ENCODE results near the gene LMCD1. TPM values are rescaled to one million over a fixed set of nuclear protein-coding genes. Genes with fewer than 3 reads are reported as not detected.

LMCD1 gene
- polyA plus RNA-seq, 2 donors, result 17.2 to 21.2 TPM

DNA sequence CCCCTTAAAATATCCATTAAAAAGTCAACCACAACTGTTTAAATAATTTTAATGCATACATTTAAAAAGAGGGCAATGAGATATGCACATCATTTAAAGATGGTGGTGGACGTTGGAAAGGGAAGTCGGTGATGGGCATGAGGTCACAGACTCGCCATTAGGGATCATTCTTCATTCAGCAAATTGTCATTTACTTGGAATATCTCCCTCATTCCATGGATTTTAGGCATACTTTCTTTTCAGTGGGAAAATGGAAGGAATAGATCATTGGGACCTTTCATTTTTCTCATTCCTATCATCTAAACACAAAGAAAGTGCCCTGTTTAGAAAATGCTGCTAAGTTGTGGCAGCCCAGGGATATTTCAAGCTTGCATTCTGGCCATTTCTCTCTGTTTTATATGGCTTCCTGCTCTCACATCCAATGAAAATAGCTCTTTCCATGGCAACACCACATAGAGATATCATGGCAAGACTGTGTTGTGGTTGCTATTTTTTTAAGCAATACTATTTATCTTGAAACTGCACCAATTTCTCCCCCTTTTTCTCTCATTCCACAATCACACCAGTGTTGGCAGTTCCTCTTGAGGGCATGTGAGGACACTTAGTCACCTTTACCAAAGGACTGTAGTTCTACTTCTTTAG lies 40.7 kb upstream of the LMCD1 start:
- Histone ChIP-seq H3K4me1 (ENCODE audit: control insufficient read depth in 2 of 2, insufficient read depth in 2 of 2, low read length in 1 of 2) (no peaks in the 10 kb centered on the region), H3K9me3 (ENCODE audit: control insufficient read depth in 2 of 2, insufficient read depth in 1 of 2, low read depth in 1 of 2, low read length in 1 of 2) (no peaks in the 10 kb centered on the region), H3K4me3 (ENCODE audit: low read depth in 1 of 2, low read length in 2 of 2) (no peak overlapping the region), H3K27me3 (ENCODE audit: control insufficient read depth in 1 of 2, insufficient read depth in 2 of 2, low read length in 2 of 2) (no peaks in the 10 kb centered on the region), H3K36me3 (ENCODE audit: control insufficient read depth in 2 of 2, insufficient read depth in 2 of 2, low read length in 1 of 2) (no peaks in the 10 kb centered on the region), H3K27ac (ENCODE audit: low read depth in 2 of 2, low read length in 1 of 2) (no peak overlapping the region)
- 75 to 80% methylated on average over 3 of the region's 3 CpGs for WGBS, 2 donors

DNA sequence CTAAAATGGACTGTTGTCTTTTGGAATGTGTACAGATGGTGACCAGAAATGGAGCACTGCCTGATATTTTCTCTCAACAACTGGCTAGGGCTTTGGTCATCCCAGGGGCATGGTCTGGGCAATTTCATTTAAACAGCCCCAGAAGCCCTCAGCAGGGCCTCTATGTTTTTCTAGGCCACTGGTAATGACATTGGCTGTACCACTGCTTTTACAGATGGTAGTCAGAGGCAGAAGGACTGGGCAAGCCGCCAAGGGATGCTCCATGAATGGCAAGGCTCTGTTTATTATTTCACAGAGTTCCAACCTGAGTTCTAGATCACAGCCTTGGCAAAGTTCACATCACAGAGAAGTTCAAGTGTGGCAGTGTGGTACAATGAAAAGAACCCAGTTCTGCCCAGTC lies 37.0 kb upstream of the LMCD1 start:
- WGBS, 2 donors, result 82 to 92% methylated on average over 1 of the region's 1 CpG

DNA sequence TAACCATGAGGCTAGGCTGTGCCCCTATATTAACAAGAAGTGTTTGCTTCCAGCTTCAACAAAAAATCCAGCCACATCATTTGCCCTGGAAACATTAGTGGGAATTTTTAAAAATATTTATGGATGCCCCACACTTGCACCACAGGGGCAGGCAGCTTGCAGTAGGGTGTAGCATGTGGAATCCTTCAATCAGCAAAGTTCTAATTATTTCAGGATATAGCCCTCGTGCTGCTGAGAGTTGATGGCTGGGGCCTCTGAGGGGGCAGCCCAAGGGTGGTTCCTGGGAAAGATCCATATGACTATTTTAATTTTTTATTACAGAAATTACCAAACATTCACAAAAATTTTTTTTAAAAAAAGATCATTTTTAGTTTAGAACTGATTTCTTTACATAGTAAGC lies 35.1 kb upstream of the LMCD1 start:
- H3K4me1 ChIP-seq (ENCODE audit: control insufficient read depth in 2 of 2, insufficient read depth in 2 of 2, low read length in 1 of 2), result no peaks in the 10 kb centered on the region

More for the DNA sequence above, 37.0 kb upstream of the LMCD1 start:
- Histone ChIP-seq H3K4me1 (ENCODE audit: control insufficient read depth in 2 of 2, insufficient read depth in 2 of 2, low read length in 1 of 2) (no peaks in the 10 kb centered on the region), H3K4me3 (ENCODE audit: low read depth in 1 of 2, low read length in 2 of 2) (no peak overlapping the region), H3K27ac (ENCODE audit: low read depth in 2 of 2, low read length in 1 of 2) (no peak overlapping the region), H3K9me3 (ENCODE audit: control insufficient read depth in 2 of 2, insufficient read depth in 1 of 2, low read depth in 1 of 2, low read length in 1 of 2) (no peaks in the 10 kb centered on the region), H3K36me3 (ENCODE audit: control insufficient read depth in 2 of 2, insufficient read depth in 2 of 2, low read length in 1 of 2) (no peaks in the 10 kb centered on the region), H3K27me3 (ENCODE audit: control insufficient read depth in 1 of 2, insufficient read depth in 2 of 2, low read length in 2 of 2) (no peaks in the 10 kb centered on the region)

DNA sequence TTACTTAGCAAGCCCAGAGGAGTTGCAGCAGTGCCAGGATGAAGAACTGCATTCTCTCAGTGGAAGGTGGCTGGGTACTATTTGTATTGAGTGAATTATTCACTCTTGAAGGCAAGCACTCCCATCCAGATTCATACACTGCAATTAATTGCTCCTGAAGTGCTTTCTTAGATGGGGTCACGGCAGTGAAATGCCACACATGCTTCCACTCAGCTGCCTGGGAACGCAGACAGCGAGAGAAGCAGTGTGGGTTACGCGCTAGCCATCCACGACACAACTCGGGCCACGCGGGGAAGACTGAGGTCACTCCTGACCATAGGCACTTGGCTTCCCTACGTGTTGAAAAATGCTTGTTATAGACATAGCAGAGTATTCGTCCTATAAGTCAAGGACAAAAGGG lies 30.8 kb upstream of the LMCD1 start:
- Histone ChIP-seq H3K9me3 (ENCODE audit: control insufficient read depth in 2 of 2, insufficient read depth in 1 of 2, low read depth in 1 of 2, low read length in 1 of 2) (no peaks in the 10 kb centered on the region), H3K27me3 (ENCODE audit: control insufficient read depth in 1 of 2, insufficient read depth in 2 of 2, low read length in 2 of 2) (no peaks in the 10 kb centered on the region), H3K36me3 (ENCODE audit: control insufficient read depth in 2 of 2, insufficient read depth in 2 of 2, low read length in 1 of 2) (no peaks in the 10 kb centered on the region), H3K4me3 (ENCODE audit: low read depth in 1 of 2, low read length in 2 of 2) (no peak overlapping the region), H3K4me1 (ENCODE audit: control insufficient read depth in 2 of 2, insufficient read depth in 2 of 2, low read length in 1 of 2) (no peaks in the 10 kb centered on the region), H3K27ac (ENCODE audit: low read depth in 2 of 2, low read length in 1 of 2) (no peak overlapping the region)
- 78 to 83% methylated on average over 11 of the region's 11 CpGs for WGBS, 2 donors

More for the DNA sequence above, 35.1 kb upstream of the LMCD1 start:
- H3K36me3 ChIP-seq (ENCODE audit: control insufficient read depth in 2 of 2, insufficient read depth in 2 of 2, low read length in 1 of 2), result no peaks in the 10 kb centered on the region
- no peak overlapping the region for H3K4me3 ChIP-seq (ENCODE audit: low read depth in 1 of 2, low read length in 2 of 2)
- H3K9me3 ChIP-seq (ENCODE audit: control insufficient read depth in 2 of 2, insufficient read depth in 1 of 2, low read depth in 1 of 2, low read length in 1 of 2), result no peaks in the 10 kb centered on the region
- H3K27me3 ChIP-seq (ENCODE audit: control insufficient read depth in 1 of 2, insufficient read depth in 2 of 2, low read length in 2 of 2), result no peaks in the 10 kb centered on the region
- H3K27ac ChIP-seq (ENCODE audit: low read depth in 2 of 2, low read length in 1 of 2), result no peak overlapping the region
- WGBS, 2 donors, result 65 to 77% methylated on average over 1 of the region's 1 CpG

DNA sequence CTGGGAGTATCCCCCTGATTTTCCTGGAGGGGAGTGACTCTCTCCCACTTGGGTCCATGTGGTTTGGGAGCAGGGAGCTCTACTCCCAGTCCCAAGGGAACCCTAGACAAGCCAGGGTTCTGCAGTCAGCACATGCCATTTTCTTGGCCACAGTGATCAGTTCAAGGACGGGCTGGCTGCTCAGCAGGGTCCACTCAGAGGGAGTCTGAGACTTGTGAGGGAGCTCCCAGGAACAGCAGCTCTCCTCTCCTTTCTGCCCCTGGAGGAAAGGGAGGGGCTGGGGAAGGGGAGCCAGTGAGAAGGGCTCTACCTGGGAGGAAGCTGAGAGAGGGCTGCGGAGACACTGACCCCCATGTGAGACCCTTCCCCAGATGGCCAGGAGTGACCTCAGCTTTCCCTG lies 29.1 kb upstream of the LMCD1 start:
- Histone ChIP-seq H3K36me3 (ENCODE audit: control insufficient read depth in 2 of 2, insufficient read depth in 2 of 2, low read length in 1 of 2) (no peaks in the 10 kb centered on the region), H3K4me1 (ENCODE audit: control insufficient read depth in 2 of 2, insufficient read depth in 2 of 2, low read length in 1 of 2) (no peaks in the 10 kb centered on the region), H3K27me3 (ENCODE audit: control insufficient read depth in 1 of 2, insufficient read depth in 2 of 2, low read length in 2 of 2) (no peaks in the 10 kb centered on the region), H3K9me3 (ENCODE audit: control insufficient read depth in 2 of 2, insufficient read depth in 1 of 2, low read depth in 1 of 2, low read length in 1 of 2) (no peaks in the 10 kb centered on the region), H3K27ac (ENCODE audit: low read depth in 2 of 2, low read length in 1 of 2) (no peak overlapping the region), H3K4me3 (ENCODE audit: low read depth in 1 of 2, low read length in 2 of 2) (no peak overlapping the region)
- WGBS, 2 donors, result 83 to 90% methylated on average over 2 of the region's 2 CpGs

DNA sequence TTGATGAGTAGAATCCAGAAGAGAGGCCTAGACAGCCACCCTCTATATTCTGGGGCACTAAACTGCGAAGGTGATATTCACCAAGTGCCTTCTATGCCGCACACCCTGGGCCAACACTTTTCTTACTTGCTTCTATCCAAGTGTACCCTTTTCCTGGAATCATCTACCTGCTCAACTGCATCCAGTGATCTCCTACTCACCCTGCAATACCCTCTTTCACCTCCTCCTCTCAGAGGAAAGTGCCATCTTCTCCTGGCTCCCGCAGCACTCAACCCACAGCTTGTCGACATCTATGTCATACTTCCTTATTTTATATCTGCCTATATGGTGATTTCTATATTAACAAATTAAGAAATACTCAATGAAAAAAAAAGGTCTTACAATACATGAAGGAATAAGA lies 28.6 kb upstream of the LMCD1 start:
- Histone ChIP-seq H3K27ac (ENCODE audit: low read depth in 2 of 2, low read length in 1 of 2) (no peak overlapping the region), H3K27me3 (ENCODE audit: control insufficient read depth in 1 of 2, insufficient read depth in 2 of 2, low read length in 2 of 2) (no peaks in the 10 kb centered on the region), H3K36me3 (ENCODE audit: control insufficient read depth in 2 of 2, insufficient read depth in 2 of 2, low read length in 1 of 2) (no peaks in the 10 kb centered on the region), H3K4me3 (ENCODE audit: low read depth in 1 of 2, low read length in 2 of 2) (no peak overlapping the region), H3K4me1 (ENCODE audit: control insufficient read depth in 2 of 2, insufficient read depth in 2 of 2, low read length in 1 of 2) (no peaks in the 10 kb centered on the region), H3K9me3 (ENCODE audit: control insufficient read depth in 2 of 2, insufficient read depth in 1 of 2, low read depth in 1 of 2, low read length in 1 of 2) (no peaks in the 10 kb centered on the region)
- 93 to 95% methylated on average over 4 of the region's 4 CpGs for WGBS, 2 donors

DNA sequence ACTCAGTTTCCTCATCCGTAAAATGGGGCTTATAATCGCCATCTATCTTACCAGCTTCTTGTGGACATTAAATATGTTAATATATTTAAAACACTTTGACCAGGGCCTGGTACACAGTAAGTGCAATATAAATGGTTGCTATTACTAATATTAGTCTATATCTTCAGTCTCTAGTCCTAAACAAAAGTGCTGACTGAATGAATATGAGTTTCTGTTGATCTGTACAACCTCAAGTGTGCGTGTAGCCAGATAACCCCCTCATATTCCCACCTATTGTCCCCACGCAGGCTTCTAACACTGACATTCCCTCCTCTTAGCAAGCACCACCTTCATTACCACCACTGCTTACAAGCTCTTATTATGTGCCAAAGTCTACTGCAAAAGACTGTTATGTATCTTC lies 27.6 kb upstream of the LMCD1 start:
- H3K27me3 ChIP-seq (ENCODE audit: control insufficient read depth in 1 of 2, insufficient read depth in 2 of 2, low read length in 2 of 2), result no peaks in the 10 kb centered on the region
- H3K36me3 ChIP-seq (ENCODE audit: control insufficient read depth in 2 of 2, insufficient read depth in 2 of 2, low read length in 1 of 2), result no peaks in the 10 kb centered on the region
- no peaks in the 10 kb centered on the region for H3K9me3 ChIP-seq (ENCODE audit: control insufficient read depth in 2 of 2, insufficient read depth in 1 of 2, low read depth in 1 of 2, low read length in 1 of 2)
- no peak overlapping the region for H3K27ac ChIP-seq (ENCODE audit: low read depth in 2 of 2, low read length in 1 of 2)
- WGBS, 2 donors, result 58 to 83% methylated on average over 4 of the region's 4 CpGs
- no peaks in the 10 kb centered on the region for H3K4me1 ChIP-seq (ENCODE audit: control insufficient read depth in 2 of 2, insufficient read depth in 2 of 2, low read length in 1 of 2)
- H3K4me3 ChIP-seq (ENCODE audit: low read depth in 1 of 2, low read length in 2 of 2), result no peak overlapping the region

DNA sequence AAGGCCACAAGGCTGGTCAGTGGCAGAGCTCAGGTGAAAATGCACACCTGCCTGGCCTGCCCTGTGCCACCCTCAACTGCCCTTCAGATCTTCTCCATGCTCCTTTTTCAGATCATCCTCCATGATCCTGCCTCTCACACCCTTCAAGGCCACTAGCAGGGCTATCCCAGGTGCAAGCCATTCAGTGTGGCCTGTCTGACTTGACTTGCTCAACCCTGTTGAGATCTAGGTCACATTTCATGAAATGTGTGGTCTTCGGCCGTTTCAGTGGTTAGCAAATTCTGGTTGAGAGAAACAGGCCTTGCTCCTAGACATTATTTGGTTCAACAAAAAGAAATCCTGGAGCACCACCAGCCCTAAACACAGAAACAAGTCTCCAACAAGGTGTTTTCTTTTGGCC lies 26.6 kb upstream of the LMCD1 start:
- no peak overlapping the region for H3K27ac ChIP-seq (ENCODE audit: low read depth in 2 of 2, low read length in 1 of 2)
- no peaks in the 10 kb centered on the region for H3K4me1 ChIP-seq (ENCODE audit: control insufficient read depth in 2 of 2, insufficient read depth in 2 of 2, low read length in 1 of 2)
- WGBS, 2 donors, result 95 to 98% methylated on average over 2 of the region's 2 CpGs
- H3K27me3 ChIP-seq (ENCODE audit: control insufficient read depth in 1 of 2, insufficient read depth in 2 of 2, low read length in 2 of 2), result no peaks in the 10 kb centered on the region
- H3K36me3 ChIP-seq (ENCODE audit: control insufficient read depth in 2 of 2, insufficient read depth in 2 of 2, low read length in 1 of 2), result no peaks in the 10 kb centered on the region
- H3K9me3 ChIP-seq (ENCODE audit: control insufficient read depth in 2 of 2, insufficient read depth in 1 of 2, low read depth in 1 of 2, low read length in 1 of 2), result no peaks in the 10 kb centered on the region
- no peak overlapping the region for H3K4me3 ChIP-seq (ENCODE audit: low read depth in 1 of 2, low read length in 2 of 2)

DNA sequence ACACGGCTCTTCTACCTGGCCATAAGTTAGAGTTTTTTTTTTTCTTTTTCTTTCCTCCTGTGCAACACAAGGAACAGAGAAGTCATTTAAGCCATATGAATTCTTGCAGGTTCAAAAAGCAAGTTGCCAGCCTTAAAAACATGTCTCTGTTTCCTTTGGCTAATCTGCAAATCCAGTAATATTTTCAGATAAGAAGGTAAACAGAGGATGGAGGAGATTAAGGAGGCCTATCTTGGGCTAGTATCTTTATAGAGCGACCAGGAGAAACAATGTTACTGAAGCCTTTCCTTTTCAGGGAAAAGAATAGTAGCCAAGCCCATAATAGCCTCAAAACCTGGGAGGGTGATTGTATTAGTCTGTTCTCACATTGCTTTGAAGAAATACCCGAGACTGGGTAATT lies 20.9 kb upstream of the LMCD1 start:
- Histone ChIP-seq H3K27ac (ENCODE audit: low read depth in 2 of 2, low read length in 1 of 2) (no peak overlapping the region), H3K4me3 (ENCODE audit: low read depth in 1 of 2, low read length in 2 of 2) (no peak overlapping the region), H3K9me3 (ENCODE audit: control insufficient read depth in 2 of 2, insufficient read depth in 1 of 2, low read depth in 1 of 2, low read length in 1 of 2) (no peaks in the 10 kb centered on the region), H3K36me3 (ENCODE audit: control insufficient read depth in 2 of 2, insufficient read depth in 2 of 2, low read length in 1 of 2) (no peaks in the 10 kb centered on the region), H3K4me1 (ENCODE audit: control insufficient read depth in 2 of 2, insufficient read depth in 2 of 2, low read length in 1 of 2) (no peaks in the 10 kb centered on the region), H3K27me3 (ENCODE audit: control insufficient read depth in 1 of 2, insufficient read depth in 2 of 2, low read length in 2 of 2) (no peaks in the 10 kb centered on the region)
- WGBS, 2 donors, result 45 to 51% methylated on average over 3 of the region's 3 CpGs

DNA sequence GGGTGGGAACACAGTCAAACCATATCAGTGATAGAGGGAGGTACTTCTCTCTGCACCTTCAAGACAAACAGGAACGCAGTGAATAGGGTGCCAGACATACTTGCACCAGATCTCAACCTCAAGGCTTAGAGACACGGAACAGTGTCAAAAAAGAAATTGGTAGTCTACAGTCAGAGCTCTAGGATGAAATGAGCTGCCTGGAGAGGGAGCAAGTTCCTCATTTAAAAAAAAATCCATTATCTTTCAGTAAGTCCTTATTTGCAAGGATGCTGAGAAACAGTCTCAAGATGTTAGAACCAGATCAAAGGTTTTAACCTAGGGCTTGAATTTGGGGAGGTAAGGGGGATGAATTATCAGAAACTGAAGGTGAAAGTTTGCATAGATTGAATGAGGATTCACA lies 20.2 kb upstream of the LMCD1 start:
- H3K27ac ChIP-seq (ENCODE audit: low read depth in 2 of 2, low read length in 1 of 2), result no peak overlapping the region
- H3K4me3 ChIP-seq (ENCODE audit: low read depth in 1 of 2, low read length in 2 of 2), result no peak overlapping the region
- WGBS, 2 donors, result 78 to 79% methylated on average over 2 of the region's 2 CpGs
- H3K36me3 ChIP-seq (ENCODE audit: control insufficient read depth in 2 of 2, insufficient read depth in 2 of 2, low read length in 1 of 2), result no peaks in the 10 kb centered on the region
- no peaks in the 10 kb centered on the region for H3K27me3 ChIP-seq (ENCODE audit: control insufficient read depth in 1 of 2, insufficient read depth in 2 of 2, low read length in 2 of 2)
- no peaks in the 10 kb centered on the region for H3K4me1 ChIP-seq (ENCODE audit: control insufficient read depth in 2 of 2, insufficient read depth in 2 of 2, low read length in 1 of 2)
- H3K9me3 ChIP-seq (ENCODE audit: control insufficient read depth in 2 of 2, insufficient read depth in 1 of 2, low read depth in 1 of 2, low read length in 1 of 2), result no peaks in the 10 kb centered on the region
